Transverse colon (tissue), 4 donors: ENCODE results near the gene EBNA1BP2. TPM values are rescaled to one million over a fixed set of nuclear protein-coding genes. Genes with fewer than 3 reads are reported as not detected.
"Not testable (repeated sequence)": the region's sequence is repeated elsewhere in the genome, so short reads cannot be mapped to it uniquely, and the experiment has no call there.

Source experiments
- DNase-seq: peaks from one replicate; pipeline ENCODE4 v3.0.0-alpha.2; 2019
- H3K27ac ChIP-seq, 4 donors: fragments of 200-600 bp; sonication (generic); 2 replicates each; pipeline ENCODE4 v1.5.1; 2016 to 2018; ENCODE audit warnings: inconsistent platforms in 4 of 4
- H3K27me3 ChIP-seq: fragments of 200-600 bp; sonication (generic); 2 replicates; pipeline ENCODE4 v1.5.1; 2017; ENCODE audit warnings: inconsistent platforms
- H3K36me3 ChIP-seq, 4 donors: fragments of 200-600 bp; sonication (generic); 2 replicates each; pipeline ENCODE4 v1.5.1; 2017 to 2019; ENCODE audit warnings: inconsistent platforms in 4 of 4
- H3K4me1 ChIP-seq, 4 donors: fragments of 200-600 bp; sonication (generic); 2 replicates each; pipeline ENCODE4 v1.5.1; 2017 to 2020; ENCODE audit warnings: inconsistent platforms in 4 of 4
- H3K4me3 ChIP-seq, 4 donors: fragments of 200-600 bp; sonication (generic); 1 replicate in 1 of 4; 2 replicates in 3 of 4; pipeline versions ENCODE4 v1.5.1 to v1.6.1; 2017 to 2019; ENCODE audit warnings: inconsistent platforms in 4 of 4
- H3K9me3 ChIP-seq, 2 donors: fragments of 200-600 bp; sonication (generic); 2 replicates each; pipeline ENCODE4 v1.5.1; 2017 to 2019; ENCODE audit warnings: inconsistent platforms in 2 of 2
- CTCF ChIP-seq, 5 experiments: fragments of 200-600 bp in 3 of 5; fragments of 450-650 bp in 2 of 5; sonication (generic) in 3 of 5; IDR thresholded peaks; 1 replicate in 2 of 5; 2 replicates in 3 of 5; pipeline ENCODE4 v1.5.1; 2016 to 2017; ENCODE audit warnings: antibody characterized with exemption in 5 of 5, inconsistent platforms in 3 of 5, mild to moderate bottlenecking in 2 of 5, moderate library complexity in 1 of 5
- EP300 ChIP-seq: sonication (generic); formaldehyde crosslinking; IDR thresholded peaks from one replicate; pipeline ENCODE4 v1.6.1; 2017; ENCODE audit warnings: antibody characterized with exemption, low read depth
- POLR2A ChIP-seq: fragments of 450-650 bp; IDR thresholded peaks from one replicate; pipeline ENCODE4 v1.6.1; 2016; ENCODE audit warnings: antibody characterized with exemption, mild to moderate bottlenecking, moderate library complexity
- POLR2AphosphoS5 ChIP-seq, 3 donors: sonication (generic); formaldehyde crosslinking; IDR thresholded peaks; one replicate each; pipeline ENCODE4 v1.6.1; 2016; ENCODE audit warnings: antibody characterized with exemption in 3 of 3
- WGBS, 2 donors: methylation state at CpG; one replicate each; pipeline ENCODE4 v1.1.5; 2018; ENCODE audit warnings: low coverage in 1 of 2; 5-methylcytosine and 5-hydroxymethylcytosine counted together
- in situ Hi-C, 4 donors: fragments of 200-750 bp; cut with MboI; loops; one replicate each; pipeline versions ENCODE4 v1.15.0 to v1.15.1; 2017; ENCODE audit warnings: low sequenced_read_pairs in 3 of 4, low pct_ligation_motif_present in 1 of 4, low pct_unique_long_range_greater_than_20kb in 1 of 4
- intact Hi-C: fragments of 100-400 bp; cut with DNase I; formaldehyde crosslinking; loops from one replicate; pipeline ENCODE4 v1.15.1; 2023; ENCODE audit warnings: low total_unique reads
- total RNA-seq, 4 donors: library from RNA; depleted of rRNA; stranded (reverse); fragments of >200 nt; gene quantifications; one replicate each; pipeline ENCODE4 v1.1.0, GENCODE V29; 2016

EBNA1BP2 gene
- total RNA-seq, 4 donors from 2014 or later: 12.5 to 35.5 (median 30.1) TPM

GRCh38 chr1:43140583-43140982 is 31.5 kb downstream of the EBNA1BP2 start:
- no peak overlapping the region for H3K4me3 ChIP-seq
- DNase-seq: no peak
- TF ChIP-seq CTCF (IDR thresholded peaks at IDR 0.05) (no peak), POLR2A (no peak)
- WGBS, 2 donors: 92 to 100% methylated on average over 3 to 4 of the region's 4 CpGs
- peaks cover 16% of the 10 kb centered on the region for H3K27me3 ChIP-seq
- H3K27ac ChIP-seq: no peak overlapping the region
- H3K9me3 ChIP-seq: peaks cover 0 to 3% of the 10 kb centered on the region in 2 donors
- in situ Hi-C loops (no loop called here), intact Hi-C loops (no loop called here)
- no peaks in the 10 kb centered on the region for H3K36me3 ChIP-seq
- no peaks in the 10 kb centered on the region for H3K4me1 ChIP-seq

DNA sequence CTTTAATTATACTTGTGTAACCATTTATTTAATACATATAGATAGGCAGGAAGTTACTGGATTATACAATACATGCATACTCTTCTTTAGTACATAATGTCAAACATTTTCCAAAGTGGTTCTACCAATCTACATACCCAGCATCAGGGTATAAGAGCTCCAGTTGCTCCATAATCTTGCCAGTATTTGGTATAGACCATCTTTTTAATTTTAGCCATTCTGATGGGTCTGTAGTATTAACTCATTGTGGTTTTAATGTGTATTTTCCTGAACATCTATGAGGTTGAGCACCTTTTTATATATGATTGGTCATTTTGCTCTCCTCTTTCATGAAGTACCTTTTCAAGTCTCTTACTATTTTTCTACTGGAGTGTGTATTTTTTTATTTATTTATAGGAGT is 32.1 kb downstream of the EBNA1BP2 start:
- in situ Hi-C loops (no loop called here), intact Hi-C loops (no loop called here)
- Histone ChIP-seq H3K36me3 (no peaks in the 10 kb centered on the region), H3K4me1 (no peaks in the 10 kb centered on the region), H3K27ac (no peak overlapping the region), H3K9me3 (peaks cover 0 to 3% of the 10 kb centered on the region in 2 donors), H3K4me3 (no peak overlapping the region), H3K27me3 (peaks cover 11% of the 10 kb centered on the region)
- TF ChIP-seq EP300: no peak
- TF ChIP-seq POLR2A: no peak
- no peak for TF ChIP-seq CTCF (IDR thresholded peaks at IDR 0.05)
- no peak for TF ChIP-seq POLR2AphosphoS5 (IDR thresholded peaks at IDR 0.05)
- no peak for DNase-seq

DNA sequence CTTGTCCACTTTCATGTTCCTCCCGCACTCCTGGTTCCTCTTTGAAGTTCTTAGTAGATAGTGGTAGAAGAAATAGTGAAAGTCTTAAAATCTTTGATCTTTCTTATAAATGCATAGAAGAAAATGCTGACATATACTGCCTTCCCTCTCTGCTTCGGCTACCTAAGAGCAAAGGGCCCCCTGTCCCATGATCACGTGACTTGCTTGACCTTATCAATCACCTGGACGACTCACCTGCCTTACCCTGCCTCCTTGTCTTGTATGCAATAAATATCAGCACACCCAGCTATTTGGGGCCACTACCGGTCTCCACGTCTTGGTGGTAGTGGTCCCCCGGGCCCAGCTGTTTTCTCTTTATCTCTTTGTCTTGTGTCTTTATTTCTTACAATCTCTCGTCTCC is 32.8 kb downstream of the EBNA1BP2 start:
- H3K36me3 ChIP-seq, H3K9me3 ChIP-seq, DNase-seq, in situ Hi-C loops, H3K27me3 ChIP-seq, H3K4me1 ChIP-seq, H3K27ac ChIP-seq, intact Hi-C loops, H3K4me3 ChIP-seq: not testable (repeated sequence)
- 86 to 91% methylated on average over 7 to 8 of the region's 8 CpGs for WGBS, 2 donors

DNA sequence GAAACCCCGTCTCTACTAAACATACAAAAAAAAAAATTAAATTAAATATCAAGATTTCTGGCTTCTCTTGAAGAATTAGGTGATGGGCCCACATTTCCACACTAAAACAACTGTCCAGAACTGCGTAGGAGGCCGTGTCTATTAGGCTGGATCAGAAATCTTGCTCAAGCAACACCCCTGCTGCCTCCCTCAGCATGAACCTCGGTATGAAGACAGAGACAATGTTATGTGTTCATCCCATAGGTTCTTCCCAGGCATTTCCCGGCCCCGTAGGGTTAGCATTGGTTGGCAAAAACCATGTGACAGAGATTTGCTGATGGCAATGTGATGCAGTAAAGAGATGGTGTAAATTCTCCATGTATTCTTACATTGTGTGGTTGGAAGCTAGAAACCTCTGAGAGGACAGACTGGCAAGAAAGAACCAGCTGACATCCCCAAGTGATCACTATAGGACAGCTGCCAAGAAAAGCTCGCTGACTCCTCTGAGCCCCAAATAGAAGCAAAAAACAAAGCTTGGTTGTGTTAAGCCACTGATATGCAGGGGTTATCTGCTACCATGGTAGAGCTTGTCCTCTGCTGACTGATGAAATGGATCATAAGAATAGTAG is 34.5 kb downstream of the EBNA1BP2 start:
- 60 to 87% methylated on average over 1 to 7 of the region's 7 CpGs for WGBS, 2 donors
- no peak for TF ChIP-seq POLR2A
- TF ChIP-seq EP300: no peak
- no peak for TF ChIP-seq CTCF (IDR thresholded peaks at IDR 0.05)
- TF ChIP-seq POLR2AphosphoS5 (IDR thresholded peaks at IDR 0.05): no peak
- peaks cover 4% of the 10 kb centered on the region for H3K27me3 ChIP-seq
- intact Hi-C loops: no loop called here
- H3K9me3 ChIP-seq: peaks cover 0 to 3% of the 10 kb centered on the region in 2 donors
- no peak overlapping the region for H3K4me3 ChIP-seq
- H3K36me3 ChIP-seq: no peaks in the 10 kb centered on the region
- DNase-seq: no peak
- in situ Hi-C loops: no loop called here
- no peak overlapping the region for H3K27ac ChIP-seq
- no peaks in the 10 kb centered on the region for H3K4me1 ChIP-seq
